ENCODE data around the gene SOCS4.

The SOCS4 gene

DNA sequence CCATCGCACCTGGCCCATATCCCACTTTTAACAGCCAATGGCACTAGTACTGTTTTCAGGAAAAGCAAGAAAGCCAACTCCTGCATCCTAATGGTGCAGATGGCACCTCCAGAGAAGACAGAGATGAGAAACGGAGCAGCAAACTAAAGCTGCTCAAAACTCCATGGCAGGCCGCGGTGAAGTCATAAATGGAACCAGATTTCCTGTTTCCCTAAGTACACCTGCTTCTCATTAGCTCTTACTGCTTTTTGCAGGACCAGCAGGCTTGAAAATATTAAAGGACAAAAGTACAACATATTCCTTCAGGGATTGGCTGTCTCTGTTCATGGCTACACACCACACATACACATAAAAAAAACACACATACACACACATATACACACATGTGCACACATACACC, 65.3 kb downstream of the SOCS4 start:
- DNase-seq (ENCODE audit: low read depth): no peak

DNA sequence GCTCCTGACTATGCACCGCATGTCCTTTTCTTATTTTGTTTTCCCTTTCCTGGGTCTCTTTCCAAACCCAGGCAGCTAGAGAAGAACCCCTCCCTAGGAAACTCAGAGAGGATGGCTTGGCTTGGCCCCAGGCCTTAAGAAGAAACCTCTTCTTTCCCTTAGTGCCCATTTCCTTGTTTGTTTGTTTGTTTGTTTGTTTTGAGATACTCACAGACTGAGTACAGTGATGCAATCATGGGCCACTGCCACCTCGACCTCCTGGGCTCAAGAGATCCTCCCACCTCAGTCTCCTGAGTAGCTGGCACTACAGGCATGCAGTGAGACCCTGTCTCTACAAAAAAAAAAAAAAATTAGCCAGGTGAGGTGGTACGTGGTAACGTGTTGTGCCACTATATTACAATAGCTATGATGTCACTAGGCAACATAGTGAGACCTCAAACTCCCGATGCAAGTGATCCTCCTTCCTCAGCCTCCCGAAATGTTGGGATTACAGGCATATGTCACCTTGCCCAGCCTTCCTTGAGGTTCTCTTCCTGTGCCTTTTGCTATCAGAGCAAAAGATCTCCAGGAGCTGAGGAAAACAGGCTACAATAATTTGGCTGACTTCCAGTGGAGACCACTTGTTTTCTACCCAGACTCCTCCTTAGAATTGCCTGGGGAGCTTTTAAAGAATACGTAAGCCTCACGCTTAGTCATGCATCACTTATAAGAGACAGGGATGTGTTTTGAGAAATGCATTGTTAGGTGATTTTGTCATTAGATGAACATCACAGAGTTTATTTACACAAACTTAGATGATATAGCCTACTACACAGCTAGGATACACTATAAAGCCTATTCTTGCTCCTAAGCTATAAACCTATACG, 67.5 kb downstream of the SOCS4 start:
- no peak for DNase-seq (ENCODE audit: low read depth)

DNA sequence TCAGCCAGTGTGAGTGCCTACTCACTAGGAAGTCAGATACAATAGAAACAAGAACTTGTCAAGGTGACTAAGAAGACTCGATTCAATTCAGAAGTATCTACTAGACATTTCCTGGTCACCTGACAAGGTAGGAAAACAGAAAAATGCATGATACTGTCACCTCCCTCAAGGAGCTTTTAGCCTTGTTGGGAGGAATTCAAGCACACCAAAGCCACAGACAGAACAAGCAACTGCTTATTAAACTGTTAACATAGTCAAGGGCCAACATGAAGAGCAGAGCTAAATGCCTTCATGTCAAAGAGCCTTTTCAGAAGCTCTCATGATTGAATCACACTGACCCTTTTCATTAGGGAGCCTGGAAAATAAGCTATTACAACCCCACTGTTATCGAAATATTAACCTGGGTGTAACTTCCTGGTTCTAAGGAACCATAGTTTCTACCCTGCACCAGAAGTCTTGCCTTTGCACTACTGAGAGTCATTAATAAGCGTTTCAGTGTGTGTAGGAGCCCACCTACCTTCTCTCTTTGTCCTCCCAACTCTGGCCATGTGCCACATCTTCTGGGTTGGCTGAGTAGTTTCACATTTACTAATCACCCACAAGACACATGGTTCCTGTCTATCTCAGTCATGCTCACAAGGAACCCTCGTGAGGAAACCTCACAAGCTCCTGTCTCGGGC, 71.0 kb downstream of the SOCS4 start:
- DNase-seq (ENCODE audit: low read depth): no peak

GRCh38 chr14:55098561-55098898, 71.5 kb downstream of the SOCS4 start:
- no peak for DNase-seq (ENCODE audit: low read depth)
